Stimulated activated CD8-positive, alpha-beta memory T cell treated with anti-CD3 and anti-CD28 coated beads, Interleukin-7, amount 100 ng/mL, for 24 hours (primary cell): ENCODE data around the gene TEDC2.

ENCODE experiments used
- DNase-seq: peaks from one replicate; pipeline ENCODE4 v3.0.0-alpha.2; 2020; ENCODE audit warnings: low read depth

Gene TEDC2

DNA sequence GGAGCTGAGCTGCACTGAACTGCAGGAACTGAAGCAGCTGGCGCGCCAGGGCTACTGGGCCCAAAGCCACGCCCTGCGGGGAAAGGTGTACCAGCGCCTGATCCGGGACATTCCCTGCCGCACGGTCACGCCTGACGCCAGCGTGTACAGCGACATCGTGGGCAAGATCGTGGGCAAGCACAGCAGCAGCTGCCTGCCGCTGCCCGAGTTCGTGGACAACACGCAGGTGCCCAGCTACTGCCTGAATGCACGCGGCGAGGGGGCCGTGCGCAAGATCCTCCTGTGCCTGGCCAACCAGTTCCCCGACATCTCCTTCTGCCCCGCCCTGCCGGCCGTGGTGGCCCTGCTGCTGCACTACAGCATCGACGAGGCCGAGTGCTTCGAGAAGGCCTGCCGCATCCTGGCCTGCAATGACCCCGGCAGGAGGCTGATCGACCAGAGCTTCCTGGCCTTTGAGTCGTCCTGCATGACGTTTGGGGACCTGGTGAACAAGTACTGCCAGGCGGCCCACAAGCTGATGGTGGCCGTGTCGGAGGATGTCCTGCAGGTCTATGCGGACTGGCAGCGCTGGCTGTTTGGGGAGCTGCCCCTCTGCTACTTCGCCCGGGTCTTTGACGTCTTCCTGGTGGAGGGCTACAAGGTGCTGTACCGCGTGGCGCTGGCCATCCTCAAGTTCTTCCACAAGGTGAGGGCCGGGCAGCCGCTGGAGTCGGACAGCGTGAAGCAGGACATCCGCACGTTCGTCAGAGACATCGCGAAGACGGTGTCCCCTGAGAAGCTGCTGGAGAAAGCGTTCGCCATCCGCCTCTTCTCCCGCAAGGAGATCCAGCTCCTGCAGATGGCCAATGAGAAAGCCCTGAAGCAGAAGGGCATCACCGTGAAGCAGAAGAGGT is 36.6 kb downstream of the TEDC2 start:
- no peak for DNase-seq

- DNase-seq = no peak
Measured at GRCh38 chr16:2497116-2497630, 37.3 kb downstream of the TEDC2 start.

DNA sequence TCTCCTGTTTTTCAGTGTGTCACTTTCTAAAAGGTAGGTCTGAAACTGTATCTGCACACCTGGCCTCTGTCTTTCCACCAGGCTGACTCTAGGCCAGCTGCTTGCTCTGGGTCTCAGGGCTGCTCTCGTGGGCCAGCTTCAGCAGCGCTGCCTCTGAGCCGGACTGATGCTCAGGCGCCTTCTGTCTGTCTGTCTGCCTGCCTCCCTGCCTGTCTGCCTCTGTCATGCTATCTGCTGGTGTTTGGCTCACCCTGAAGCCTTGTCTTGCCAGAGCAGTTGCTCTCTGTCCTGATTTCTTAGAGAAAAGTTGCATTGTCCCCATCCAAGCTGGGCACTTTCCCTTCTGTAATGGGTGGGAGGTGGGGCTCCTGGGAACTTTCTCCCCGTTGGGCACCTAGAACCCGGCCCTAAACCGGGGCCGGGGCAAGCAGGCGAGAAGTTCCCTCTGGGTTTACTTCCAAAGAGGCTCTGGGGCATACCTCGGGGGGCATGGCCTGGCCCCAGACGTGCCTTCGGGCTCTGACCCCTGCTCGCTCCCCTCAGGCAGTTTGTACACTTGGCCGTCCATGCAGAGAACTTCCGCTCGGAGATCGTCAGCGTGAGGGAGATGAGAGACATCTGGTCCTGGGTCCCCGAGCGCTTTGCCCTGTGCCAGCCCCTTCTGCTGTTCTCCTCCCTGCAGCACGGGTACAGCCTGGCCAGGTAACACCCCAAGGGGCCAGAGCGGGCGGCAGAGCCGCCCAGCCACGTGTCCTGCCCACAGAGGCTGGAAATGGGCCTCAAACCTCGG is 38.0 kb downstream of the TEDC2 start:
- no peak for DNase-seq

DNA sequence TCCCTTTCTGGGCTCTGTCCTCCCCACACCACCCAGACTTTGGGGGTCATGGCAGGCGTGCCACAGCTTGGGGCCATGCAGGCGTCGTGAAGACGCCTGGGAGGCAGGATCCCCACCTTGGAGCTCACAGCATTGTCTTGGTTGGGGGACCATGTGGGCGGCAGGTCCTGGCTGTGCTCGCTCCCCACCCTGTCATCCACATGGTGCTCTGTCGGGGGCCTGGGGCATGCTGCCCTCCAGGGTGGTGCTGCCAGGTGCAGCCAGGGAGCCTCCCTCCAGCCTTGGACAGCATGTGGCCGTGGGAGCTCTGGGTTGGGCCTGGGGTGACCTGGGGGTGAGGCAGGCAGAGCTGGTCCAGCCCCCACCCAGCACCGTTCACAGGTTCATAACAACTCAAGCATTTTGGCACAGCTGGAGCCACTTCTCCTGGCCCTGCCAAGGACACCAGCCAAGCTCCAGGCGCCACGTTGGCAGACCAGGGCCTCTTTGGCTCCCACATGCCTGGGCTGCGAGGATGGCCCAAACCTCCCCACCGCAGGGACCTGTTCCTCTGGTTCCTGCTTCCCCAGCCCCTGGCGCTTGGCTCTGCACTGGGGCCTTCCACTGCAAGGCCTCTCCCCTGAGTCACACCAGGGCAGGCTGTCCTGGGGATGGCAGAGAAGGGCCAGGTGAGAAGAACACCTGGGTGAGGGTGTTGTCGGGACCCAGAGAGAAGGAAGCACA is 38.8 kb downstream of the TEDC2 start:
- DNase-seq = no peak

DNA sequence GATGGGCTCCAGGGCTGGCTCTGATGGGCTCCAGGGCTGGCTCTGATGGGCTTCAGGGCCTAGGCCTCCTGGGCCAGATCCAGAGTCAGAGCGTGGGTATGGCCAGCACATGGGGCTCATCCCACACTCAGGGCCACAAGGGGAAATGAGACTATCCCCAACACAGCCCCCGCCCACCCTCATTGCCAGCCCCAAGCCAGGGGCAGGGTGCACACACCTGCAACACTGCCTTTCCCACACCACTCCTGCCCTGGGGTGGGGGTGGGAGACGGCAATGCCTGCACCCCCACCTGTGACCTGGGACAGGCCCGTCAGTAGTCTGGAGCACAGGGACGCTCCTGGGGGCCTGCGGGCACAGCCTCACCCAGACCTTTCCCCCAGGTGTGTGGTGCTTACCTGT is 39.5 kb downstream of the TEDC2 start:
- no peak for DNase-seq

DNA sequence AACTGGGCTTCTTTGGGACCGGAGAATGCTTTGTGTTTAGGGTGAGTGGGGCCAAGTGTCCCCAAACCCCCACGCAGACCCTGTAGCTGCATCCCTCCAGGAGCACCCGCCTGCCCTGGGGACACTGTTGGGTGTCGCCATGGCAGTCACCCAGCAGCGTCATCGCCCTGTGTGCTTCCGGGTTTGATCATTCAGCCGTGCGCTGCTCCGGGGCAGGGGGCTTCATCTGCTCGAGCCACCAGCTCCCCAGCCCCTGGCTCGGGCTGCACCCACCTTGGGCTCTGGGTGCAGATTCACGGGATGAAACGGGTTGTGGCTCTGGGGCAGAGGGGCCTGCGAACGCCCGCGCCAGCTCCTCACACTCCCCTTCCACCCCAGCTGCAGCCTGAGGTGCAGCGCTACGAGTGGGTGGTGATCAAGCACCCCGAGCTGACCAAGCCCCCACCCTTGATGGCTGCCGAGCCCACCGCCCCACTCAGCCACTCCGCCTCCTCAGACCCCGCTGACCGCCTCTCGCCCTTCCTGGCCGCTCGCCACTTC is 40.1 kb downstream of the TEDC2 start:
- no peak for DNase-seq

DNA sequence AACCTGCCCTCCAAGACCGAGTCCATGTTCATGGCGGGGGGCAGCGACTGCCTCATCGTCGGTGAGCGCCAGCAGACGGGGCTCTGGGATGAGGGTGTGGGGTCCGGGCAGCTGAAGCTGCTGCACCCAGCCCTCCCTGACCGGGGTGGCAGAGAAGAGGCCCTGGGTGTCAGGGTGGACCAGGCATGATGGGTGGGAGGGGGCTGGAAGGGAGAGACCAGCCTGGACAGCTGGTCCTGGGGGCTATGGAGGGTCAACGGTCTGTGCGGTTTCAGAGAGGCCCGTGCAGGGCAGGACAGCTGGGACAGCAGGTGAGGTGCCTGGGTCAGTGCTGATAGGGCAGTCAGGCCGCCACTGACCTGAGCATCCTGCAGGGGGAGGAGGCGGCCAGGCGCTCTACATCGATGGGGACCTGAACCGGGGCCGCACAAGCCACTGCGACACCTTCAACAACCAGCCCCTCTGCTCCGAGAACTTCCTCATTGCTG is 40.6 kb downstream of the TEDC2 start:
- DNase-seq = no peak

GRCh38 chr16:2500918-2501750 is 41.2 kb downstream of the TEDC2 start:
- peak; percentile 69 for DNase-seq

- no peak for DNase-seq
Measured at GRCh38 chr16:2501946-2502895, 42.3 kb downstream of the TEDC2 start.

DNA sequence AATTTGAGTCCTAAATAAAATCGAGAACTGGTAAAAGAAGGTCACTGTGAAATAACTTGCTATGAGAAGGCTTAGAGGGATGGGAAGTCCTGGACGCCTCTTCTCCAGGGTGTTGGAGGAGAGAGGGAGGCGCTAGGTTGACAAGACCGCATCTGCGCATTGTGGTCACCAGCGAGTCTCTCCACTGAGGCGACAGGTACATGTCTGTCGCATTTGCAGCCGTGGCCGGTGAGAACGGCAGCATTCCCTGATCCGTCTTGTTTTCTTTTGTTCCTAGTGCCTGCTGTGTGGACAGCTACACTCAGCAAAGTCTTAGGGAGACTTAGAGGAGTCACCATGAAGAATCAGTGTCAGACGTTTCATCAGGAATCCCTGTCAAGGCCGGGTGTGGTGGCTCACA is 45.8 kb downstream of the TEDC2 start:
- DNase-seq = no peak

DNA sequence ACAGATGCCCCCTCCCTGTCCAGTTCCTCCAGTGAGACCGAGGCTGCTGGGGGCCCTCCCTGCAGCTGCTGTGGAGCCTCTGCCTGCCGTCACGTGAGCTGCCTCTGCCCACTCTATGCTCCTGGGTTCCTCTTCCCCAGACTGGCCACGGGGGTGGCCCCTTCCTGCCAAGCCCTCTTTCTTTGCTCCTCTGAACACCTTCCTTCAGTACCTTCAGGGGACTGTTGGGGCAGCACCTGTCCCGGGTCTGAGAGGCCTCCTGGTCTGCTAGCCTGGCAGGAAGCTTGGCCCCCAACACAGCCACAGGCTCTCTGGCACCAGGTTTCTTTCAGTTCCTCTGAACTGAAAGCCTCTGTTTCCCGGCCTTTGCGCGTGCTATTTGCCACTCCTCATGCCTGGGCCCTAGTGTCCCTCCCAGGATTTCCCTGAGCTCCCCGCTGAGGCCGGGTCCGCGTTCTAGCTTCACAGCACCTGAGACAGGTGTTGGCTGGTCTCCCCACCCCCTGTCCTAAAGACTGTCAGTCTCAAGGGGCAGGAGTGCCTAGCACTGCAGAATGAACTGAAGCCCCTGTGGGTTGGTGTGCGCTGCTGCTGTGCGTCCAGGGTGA is 47.2 kb downstream of the TEDC2 start:
- no peak for DNase-seq

DNA sequence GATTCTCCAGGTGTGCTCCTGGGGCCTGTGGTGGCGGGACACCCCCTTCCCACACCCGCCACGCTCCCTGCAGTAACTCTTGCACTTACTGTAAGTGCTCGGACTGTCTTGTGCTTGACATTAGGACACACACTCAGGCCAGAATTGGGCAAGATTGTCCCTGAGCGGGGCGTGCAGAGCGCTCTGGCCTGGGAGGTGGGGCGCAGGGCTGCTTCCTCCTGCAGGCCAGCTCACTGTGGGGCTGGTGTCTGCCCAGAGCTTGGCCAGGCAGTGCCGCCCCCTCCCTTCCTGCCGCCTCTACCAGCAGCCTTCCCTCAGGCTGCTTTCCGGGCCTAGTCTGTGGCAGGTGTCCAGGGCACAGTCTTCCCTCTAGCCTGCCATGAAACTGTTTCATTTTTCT is 47.8 kb downstream of the TEDC2 start:
- DNase-seq = no peak

DNA sequence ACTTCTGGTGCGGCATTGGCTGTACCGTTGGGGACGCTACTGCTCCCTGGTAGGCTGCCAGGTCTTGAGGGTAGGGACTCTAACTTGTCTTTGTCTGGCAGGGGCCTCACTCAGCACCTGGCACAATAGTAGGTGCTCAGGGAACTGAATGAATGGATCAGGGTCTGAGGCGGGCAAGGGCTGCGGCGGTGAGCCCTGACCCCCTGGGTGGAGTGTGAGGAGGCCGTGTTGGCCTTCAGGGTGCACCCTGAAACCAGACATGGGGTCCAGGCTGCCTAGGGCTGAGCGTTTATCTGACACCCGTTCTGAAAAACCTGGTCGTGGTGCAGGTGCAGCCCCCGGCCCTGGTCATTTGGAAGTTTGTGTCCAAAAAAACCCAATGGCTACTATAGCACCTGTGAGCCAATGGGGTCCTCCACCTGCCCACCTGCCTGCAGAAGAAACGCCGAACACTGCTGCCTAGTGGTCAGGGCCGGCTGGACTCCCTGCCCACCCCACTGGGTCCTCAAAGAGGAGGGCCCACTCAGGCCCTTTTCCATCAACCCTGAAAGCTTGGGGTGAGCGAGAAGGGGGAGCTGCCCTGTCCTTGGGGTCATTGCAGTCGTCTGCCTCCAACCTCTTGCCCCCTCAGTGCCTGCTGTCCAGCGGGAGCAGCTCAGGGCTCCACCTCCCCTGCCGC is 49.0 kb downstream of the TEDC2 start:
- no peak for DNase-seq

GRCh38 chr16:2511128-2511800 is 51.4 kb downstream of the TEDC2 start:
- DNase-seq = no peak

DNA sequence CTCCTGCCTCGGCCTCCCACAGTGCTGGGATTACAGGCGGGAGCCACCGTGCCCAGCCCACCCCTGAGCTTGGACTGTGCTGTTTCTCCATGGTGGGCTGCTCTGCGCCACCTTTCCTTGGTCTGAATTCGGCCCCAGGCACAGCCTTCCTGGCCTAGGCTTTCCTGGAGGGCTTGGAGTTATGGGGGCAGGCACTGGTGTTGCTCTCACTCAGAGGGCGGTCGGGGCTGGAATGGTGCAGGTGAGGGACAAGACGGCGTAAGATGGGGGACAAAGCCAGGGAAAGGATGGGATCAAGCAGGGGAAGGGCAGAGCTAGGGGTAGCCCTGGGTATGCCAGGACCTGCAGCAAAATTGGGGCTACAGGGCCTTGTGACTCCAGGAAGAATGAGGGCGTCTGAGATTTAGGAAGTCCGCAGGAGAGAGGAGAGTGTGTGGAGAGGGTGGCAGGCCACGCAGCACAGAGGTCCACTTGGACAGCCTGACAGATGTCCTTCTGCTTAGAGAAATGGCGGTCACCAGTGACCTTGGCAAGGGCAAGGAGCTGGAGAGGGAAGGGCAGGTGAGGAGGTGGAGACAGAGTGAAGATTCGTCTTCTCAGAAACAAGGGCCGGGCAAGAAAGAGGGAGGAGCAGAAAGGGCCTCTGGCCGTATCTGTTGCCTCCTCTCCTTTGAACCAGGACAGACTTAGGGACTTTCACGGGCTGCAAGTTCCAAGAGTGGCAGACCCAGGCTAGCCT is 52.3 kb downstream of the TEDC2 start:
- DNase-seq = no peak

GRCh38 chr16:2512735-2513404 is 53.0 kb downstream of the TEDC2 start:
- DNase-seq = no peak
